Inferior parietal cortex (tissue), 1 donor: ENCODE measurements around the gene ILK.
A peak's percentile ranks its signal among the peaks of the same experiment; 100 is the strongest.

Source experiments
- DNase-seq: peaks from one replicate; pipeline ENCODE4 v3.0.0-alpha.2; 2016; ENCODE audit errors: extremely low spot score

Gene ILK

GRCh38 chr11:6574816-6575715, 28.5 kb upstream of the ILK start:
- no peak for DNase-seq

- DNase-seq = peak; percentile 91
Measured at GRCh38 chr11:6576471-6577373, 26.9 kb upstream of the ILK start.

- DNase-seq = no peak
Measured at GRCh38 chr11:6578134-6578533, 25.4 kb upstream of the ILK start.

- no peak for DNase-seq
Measured at GRCh38 chr11:6579681-6580080, 23.9 kb upstream of the ILK start.

GRCh38 chr11:6583584-6583983, 20.0 kb upstream of the ILK start:
- DNase-seq = no peak

GRCh38 chr11:6584528-6584927, 19.0 kb upstream of the ILK start:
- DNase-seq = no peak

GRCh38 chr11:6586434-6587359, 16.9 kb upstream of the ILK start:
- DNase-seq = no peak

GRCh38 chr11:6587360-6587953, 16.1 kb upstream of the ILK start:
- no peak for DNase-seq

- no peak for DNase-seq
Measured at GRCh38 chr11:6588018-6588417, 15.6 kb upstream of the ILK start.

GRCh38 chr11:6594142-6594768, 9.3 kb upstream of the ILK start:
- no peak for DNase-seq

GRCh38 chr11:6596239-6596877, 7.2 kb upstream of the ILK start:
- DNase-seq = peak; percentile 67

GRCh38 chr11:6598555-6598954, 5.0 kb upstream of the ILK start:
- no peak for DNase-seq

- no peak for DNase-seq
Measured at GRCh38 chr11:6599449-6599848, 4.1 kb upstream of the ILK start.

GRCh38 chr11:6599881-6600390, 3.6 kb upstream of the ILK start:
- no peak for DNase-seq

- no peak for DNase-seq
Measured at GRCh38 chr11:6601041-6601461, 2.5 kb upstream of the ILK start.

- no peak for DNase-seq
Measured at GRCh38 chr11:6602096-6602940, 1.3 kb upstream of the ILK start.

- DNase-seq = peak; percentile 62
Measured at GRCh38 chr11:6604081-6604626, 580 bp downstream of the ILK start.

GRCh38 chr11:6604790-6605189, 1.2 kb downstream of the ILK start:
- no peak for DNase-seq
